ENCODE data around the gene UBE2J2.

Gene UBE2J2

DNA sequence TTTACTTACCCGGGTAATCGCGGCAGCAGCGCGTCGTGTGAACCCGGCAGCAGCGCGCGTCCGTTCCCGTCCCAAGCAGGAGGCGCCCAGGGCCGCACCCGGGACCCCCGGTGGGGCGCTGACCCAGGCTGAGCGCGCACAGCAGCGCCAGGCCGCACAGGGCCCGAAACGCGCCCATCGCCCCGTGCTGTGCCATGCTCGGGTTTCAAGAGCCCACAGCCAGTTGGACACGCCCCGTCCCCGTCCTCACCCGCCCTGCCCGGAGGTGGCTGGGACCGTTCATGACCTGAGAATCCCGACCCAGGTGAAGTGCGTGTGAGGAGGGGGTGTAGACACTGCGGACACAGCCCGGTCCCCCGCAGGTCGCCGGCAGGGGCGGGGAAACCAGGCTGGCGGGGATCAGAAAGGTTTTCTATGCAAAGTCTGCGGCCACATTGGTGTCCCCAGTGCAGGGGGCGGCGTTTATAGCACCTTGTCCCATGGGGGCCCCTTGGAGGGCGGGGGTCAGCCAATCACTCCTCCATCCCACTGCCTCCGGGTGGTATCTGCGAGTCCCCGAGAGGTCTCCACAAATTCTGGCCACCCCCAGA, 67.2 kb downstream of the UBE2J2 start, which contains the start of gene TNFRSF18:
TSS of gene TNFRSF18 (minus strand) at position 217 of the 590 bp plus-strand sequence. CDS start at position 196, 21 bp downstream.
- ChIA-PET CTCF (interaction anchor here (1.0 to 4.7 kb wide), 4 partner anchors 9 to 84 kb away, joined by 3 to 21 read pairs (median 5); no protein-coding TSS in a partner anchor), POLR2A (no interaction called here)
- TF ChIP-seq, protein P1, sequence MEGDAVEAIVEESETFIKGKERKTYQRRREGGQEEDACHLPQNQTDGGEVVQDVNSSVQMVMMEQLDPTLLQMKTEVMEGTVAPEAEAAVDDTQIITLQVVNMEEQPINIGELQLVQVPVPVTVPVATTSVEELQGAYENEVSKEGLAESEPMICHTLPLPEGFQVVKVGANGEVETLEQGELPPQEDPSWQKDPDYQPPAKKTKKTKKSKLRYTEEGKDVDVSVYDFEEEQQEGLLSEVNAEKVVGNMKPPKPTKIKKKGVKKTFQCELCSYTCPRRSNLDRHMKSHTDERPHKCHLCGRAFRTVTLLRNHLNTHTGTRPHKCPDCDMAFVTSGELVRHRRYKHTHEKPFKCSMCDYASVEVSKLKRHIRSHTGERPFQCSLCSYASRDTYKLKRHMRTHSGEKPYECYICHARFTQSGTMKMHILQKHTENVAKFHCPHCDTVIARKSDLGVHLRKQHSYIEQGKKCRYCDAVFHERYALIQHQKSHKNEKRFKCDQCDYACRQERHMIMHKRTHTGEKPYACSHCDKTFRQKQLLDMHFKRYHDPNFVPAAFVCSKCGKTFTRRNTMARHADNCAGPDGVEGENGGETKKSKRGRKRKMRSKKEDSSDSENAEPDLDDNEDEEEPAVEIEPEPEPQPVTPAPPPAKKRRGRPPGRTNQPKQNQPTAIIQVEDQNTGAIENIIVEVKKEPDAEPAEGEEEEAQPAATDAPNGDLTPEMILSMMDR (IDR thresholded peaks at IDR 0.05; ENCODE audit: control extremely low read depth, extremely low read depth, low read depth, missing control alignments) = no peak
- peak; percentile 70 for DNase-seq (ENCODE audit: extremely low spot score)

DNA sequence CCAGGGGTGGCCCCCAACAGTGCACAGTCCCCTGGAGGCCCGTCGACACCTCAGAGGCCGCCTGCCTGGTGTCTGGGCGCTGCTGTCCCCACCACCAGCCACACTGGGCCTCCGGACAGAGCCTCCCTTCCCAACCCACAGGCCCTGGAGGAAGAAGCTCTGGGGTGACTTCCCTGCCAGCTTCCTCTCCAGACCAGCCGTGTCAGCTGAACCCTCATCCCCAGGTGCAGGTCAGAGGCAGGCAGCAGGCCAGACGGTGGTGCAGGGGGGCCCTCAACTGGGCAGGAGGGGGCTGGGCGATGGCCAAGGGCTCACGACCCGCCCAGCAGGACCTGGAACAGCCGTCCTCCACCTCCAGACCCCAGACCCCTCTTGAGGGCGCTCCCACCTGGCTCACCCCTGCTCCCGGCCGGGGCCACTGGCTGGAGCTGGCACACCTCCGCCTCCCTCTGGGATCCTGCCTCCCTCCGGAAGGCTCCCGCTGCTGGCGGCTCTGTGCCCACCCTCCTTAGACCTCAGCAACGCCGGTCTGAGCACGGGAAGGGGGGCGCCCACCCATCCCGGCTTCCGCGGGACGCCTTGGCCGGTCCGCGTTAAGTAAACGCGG, 67.8 kb downstream of the UBE2J2 start:
- TF ChIP-seq, protein P1 (IDR thresholded peaks at IDR 0.05; ENCODE audit: control extremely low read depth, extremely low read depth, low read depth, missing control alignments) = no peak
- DNase-seq (ENCODE audit: extremely low spot score) = no peak
- CTCF ChIA-PET = interaction anchor here (0.7 to 1.6 kb wide), 4 partner anchors 18 to 142 kb away, joined by 3 to 4 read pairs (median 3); no protein-coding TSS in a partner anchor
- POLR2A ChIA-PET = no interaction called here

DNA sequence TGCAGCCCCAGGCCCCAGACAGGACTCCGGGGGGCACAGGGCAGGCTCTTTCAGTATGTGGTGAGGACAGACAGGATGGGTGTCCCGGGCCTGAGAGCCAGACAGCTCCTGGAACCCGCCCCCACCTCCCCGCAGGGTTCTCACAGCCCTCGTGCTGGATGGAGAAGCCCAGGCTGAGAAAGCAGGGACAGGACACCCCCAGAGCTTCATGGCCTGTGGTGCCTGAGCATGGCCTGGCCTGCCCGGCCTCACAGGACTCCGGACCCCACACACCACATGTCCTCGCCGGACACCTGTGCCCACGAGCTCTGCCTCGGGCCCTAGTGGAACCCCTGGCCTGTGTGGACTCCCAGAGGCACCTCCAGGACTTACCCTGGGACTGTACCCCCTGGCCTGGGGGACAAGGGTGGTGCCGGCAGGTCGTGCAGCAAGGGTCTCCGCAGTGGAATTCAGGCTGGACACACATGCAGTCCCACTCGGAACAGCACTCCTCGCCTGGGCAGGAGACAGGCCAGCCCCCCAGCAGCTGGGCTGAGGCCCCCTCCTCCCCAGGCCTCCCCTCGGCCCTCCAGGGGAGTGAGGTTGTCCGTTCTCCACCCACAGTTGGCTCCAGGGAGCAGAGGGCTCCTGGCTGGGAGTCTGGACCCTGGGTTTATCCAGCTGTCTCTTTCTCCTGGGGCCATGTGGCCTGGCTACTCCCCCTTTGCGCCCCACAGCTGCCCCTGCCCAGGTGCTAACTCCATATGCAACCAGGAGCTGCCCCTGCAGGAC, 68.5 kb downstream of the UBE2J2 start:
- TF ChIP-seq, protein P1 (IDR thresholded peaks at IDR 0.05; ENCODE audit: control extremely low read depth, extremely low read depth, low read depth, missing control alignments) = no peak
- ChIA-PET POLR2A (no interaction called here), CTCF (interaction anchor here (0.7 to 2.6 kb wide), 6 partner anchors 14 to 141 kb away, joined by 3 to 13 read pairs (median 3); no protein-coding TSS in a partner anchor)
- DNase-seq (ENCODE audit: extremely low spot score) = no peak

DNA sequence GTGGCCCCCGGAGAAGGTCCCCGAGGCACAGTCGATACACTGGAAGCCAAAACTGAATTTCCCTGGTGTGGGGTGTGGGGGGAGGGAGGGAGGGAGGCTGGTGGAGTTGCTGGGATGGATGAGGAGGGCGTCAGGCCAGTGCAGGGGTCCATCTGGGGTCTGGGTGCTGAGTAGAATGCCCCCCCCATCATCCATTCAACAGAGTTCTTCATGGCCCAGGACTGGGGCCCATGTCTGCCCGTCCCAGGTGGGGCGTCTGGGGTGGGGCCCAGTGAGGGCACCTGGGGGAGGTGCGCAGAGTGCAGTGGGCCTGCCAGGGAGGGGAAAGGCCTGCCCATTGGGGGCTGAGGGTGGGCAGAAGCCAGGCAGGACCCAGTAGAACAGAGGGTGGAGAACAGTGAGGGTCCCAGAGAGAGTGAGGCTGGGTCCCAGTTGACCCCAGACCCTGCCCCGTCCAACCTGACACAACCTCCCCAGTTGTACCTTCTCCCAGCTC, 69.2 kb downstream of the UBE2J2 start:
- ChIA-PET POLR2A (no interaction called here), CTCF (interaction anchor here (1.3 to 2.6 kb wide), 2 partner anchors 83 to 140 kb away, joined by 3 to 13 read pairs; no protein-coding TSS in a partner anchor)
- DNase-seq (ENCODE audit: extremely low spot score) = no peak
- TF ChIP-seq, protein P1 (IDR thresholded peaks at IDR 0.05; ENCODE audit: control extremely low read depth, extremely low read depth, low read depth, missing control alignments) = no peak

All from GM10248 (cell line).